Astrocyte (in vitro differentiated cells and primary cell): ENCODE data around the gene SBF2.

Experiments used
- EZH2 ChIP-seq: IDR thresholded peaks from 2 replicates; pipeline ENCODE4 v1.6.1; 2012; ENCODE audit warnings: mild to moderate bottlenecking, low read length, inconsistent platforms; ENCODE audit not compliant: insufficient read depth
- TF ChIP-seq, protein P1 (sequence below): IDR thresholded peaks from 2 replicates; pipeline ENCODE4 v1.5.1; 2011; ENCODE audit warnings: low read depth, mild to moderate bottlenecking, inconsistent platforms, low read length, moderate library complexity; ENCODE audit not compliant: insufficient read depth

DNA sequence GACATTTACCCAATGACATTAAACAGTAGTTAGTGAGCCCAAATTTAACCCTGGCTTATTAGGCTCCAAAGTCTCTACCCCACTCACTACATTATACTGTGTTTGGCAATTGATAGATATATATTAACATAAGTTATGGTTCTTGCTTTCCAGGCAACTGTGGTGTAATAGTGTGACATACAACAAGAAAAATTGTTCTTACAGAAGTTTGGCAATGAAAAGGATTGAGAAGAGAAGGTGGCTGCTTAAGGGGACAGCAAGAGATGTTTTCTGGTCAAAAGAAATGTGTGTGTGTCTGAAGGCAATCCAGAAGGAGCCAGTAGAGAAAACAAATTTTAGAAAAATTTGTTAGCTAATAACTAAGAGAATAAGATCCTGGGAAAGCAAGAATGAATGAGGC lies 497.8 kb downstream of the SBF2 start:
- TF ChIP-seq EZH2: no peak
- TF ChIP-seq, protein P1, sequence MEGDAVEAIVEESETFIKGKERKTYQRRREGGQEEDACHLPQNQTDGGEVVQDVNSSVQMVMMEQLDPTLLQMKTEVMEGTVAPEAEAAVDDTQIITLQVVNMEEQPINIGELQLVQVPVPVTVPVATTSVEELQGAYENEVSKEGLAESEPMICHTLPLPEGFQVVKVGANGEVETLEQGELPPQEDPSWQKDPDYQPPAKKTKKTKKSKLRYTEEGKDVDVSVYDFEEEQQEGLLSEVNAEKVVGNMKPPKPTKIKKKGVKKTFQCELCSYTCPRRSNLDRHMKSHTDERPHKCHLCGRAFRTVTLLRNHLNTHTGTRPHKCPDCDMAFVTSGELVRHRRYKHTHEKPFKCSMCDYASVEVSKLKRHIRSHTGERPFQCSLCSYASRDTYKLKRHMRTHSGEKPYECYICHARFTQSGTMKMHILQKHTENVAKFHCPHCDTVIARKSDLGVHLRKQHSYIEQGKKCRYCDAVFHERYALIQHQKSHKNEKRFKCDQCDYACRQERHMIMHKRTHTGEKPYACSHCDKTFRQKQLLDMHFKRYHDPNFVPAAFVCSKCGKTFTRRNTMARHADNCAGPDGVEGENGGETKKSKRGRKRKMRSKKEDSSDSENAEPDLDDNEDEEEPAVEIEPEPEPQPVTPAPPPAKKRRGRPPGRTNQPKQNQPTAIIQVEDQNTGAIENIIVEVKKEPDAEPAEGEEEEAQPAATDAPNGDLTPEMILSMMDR: no peak
